Endothelial cell of umbilical vein (primary cell): ENCODE results near the gene L3MBTL4. TPM values are rescaled to one million over a fixed set of nuclear protein-coding genes. Genes with fewer than 3 reads are reported as not detected.

Experiments used
- BruUV-seq: library from RNA; stranded (reverse); fragments of 400-500 nt; replicated peaks from 2 replicates; lab custom pipeline; 2021; lab: Mats Ljungman, UMichigan
- CTCF ChIA-PET: fragments of 300-600, 350-600 bp; sonication (Branson Sonifier 250); formaldehyde crosslinking; loops from one replicate; lab custom pipeline; 2021; ENCODE audit warnings: antibody characterized with exemption, inconsistent platforms; lab: Charles Lee
- POLR2A ChIA-PET: fragments of 300-600, 350-600 bp; sonication (Branson Sonifier 250); formaldehyde crosslinking; loops from one replicate; lab custom pipeline; 2021; ENCODE audit warnings: antibody characterized with exemption, inconsistent platforms; lab: Charles Lee
- DNase-seq: peaks from one replicate; pipeline ENCODE4 v3.0.0-alpha.2; 2011; ENCODE audit warnings: low read depth, low spot score
- FAIRE-seq: peaks from 2 replicates; lab custom pipeline; 2011; peaks lifted over from hg19 to GRCh38; lab: Jason Lieb, UNC
- H2AFZ ChIP-seq: 2 replicates; pipeline ENCODE4 v1.6.0; 2012; ENCODE audit warnings: low read depth, low read length, control low read depth, inconsistent platforms
- H3K27ac ChIP-seq: 2 replicates; pipeline ENCODE4 v1.5.1; 2011; ENCODE audit warnings: low read depth, mild to moderate bottlenecking, control low read depth, low read length, moderate library complexity; ENCODE audit not compliant: insufficient read depth
- H3K27me3 ChIP-seq, 2 experiments: 2 replicates each; pipeline versions ENCODE4 v1.6.0 to v1.6.1; 2011; ENCODE audit warnings: low read length in 2 of 2, mixed read lengths in 1 of 2; ENCODE audit not compliant: control insufficient read depth in 2 of 2, insufficient read depth in 2 of 2
- H3K36me3 ChIP-seq, 2 experiments: 2 replicates in 1 of 2; 3 replicates in 1 of 2; pipeline ENCODE4 v1.5.1; 2011; ENCODE audit warnings: low read length in 2 of 2, mild to moderate bottlenecking in 1 of 2, moderate library complexity in 1 of 2; ENCODE audit not compliant: control insufficient read depth in 2 of 2, insufficient read depth in 2 of 2; ENCODE audit errors: extremely low read depth in 1 of 2
- H3K4me1 ChIP-seq: 3 replicates; pipeline ENCODE4 v1.5.1; 2011; ENCODE audit warnings: mild to moderate bottlenecking, low read length; ENCODE audit not compliant: control insufficient read depth, insufficient read depth; ENCODE audit errors: extremely low read depth
- H3K4me2 ChIP-seq: 2 replicates; pipeline ENCODE4 v1.6.1; 2011; ENCODE audit warnings: low read length, control low read depth, mixed read lengths; ENCODE audit not compliant: insufficient read depth
- H3K4me3 ChIP-seq, 3 experiments: fragments of 200-600 bp in 1 of 3; sonication (generic), shearing (Covaris generic) in 1 of 3; replicated peaks in 1 of 3; 2 replicates each; pipeline ENCODE4 v1.5.1; 2011 to 2016; ENCODE audit warnings: control low read depth in 3 of 3, low read length in 3 of 3, mild to moderate bottlenecking in 2 of 3, inconsistent platforms in 1 of 3, low read depth in 1 of 3, moderate library complexity in 1 of 3; ENCODE audit not compliant: insufficient read depth in 1 of 3
- H3K79me2 ChIP-seq: 2 replicates; pipeline ENCODE4 v1.6.0; 2012; ENCODE audit warnings: low read length, inconsistent platforms; ENCODE audit not compliant: control insufficient read depth, insufficient read depth
- H3K9ac ChIP-seq: replicated peaks from 2 replicates; pipeline ENCODE3; 2011; ENCODE audit warnings: low read length, control low read depth; ENCODE audit not compliant: insufficient read depth; ENCODE audit errors: extremely low read depth
- H3K9me1 ChIP-seq: replicated peaks from 3 replicates; pipeline ENCODE4 v1.6.0; 2011; ENCODE audit warnings: mild to moderate bottlenecking, low read length; ENCODE audit not compliant: control insufficient read depth, insufficient read depth; ENCODE audit errors: extremely low read depth
- H3K9me3 ChIP-seq: replicated peaks from 2 replicates; pipeline ENCODE4 v1.5.1; 2012; ENCODE audit warnings: low read length, inconsistent platforms; ENCODE audit not compliant: control insufficient read depth, insufficient read depth
- H4K20me1 ChIP-seq: replicated peaks from 2 replicates; pipeline ENCODE3; 2011; ENCODE audit warnings: mild to moderate bottlenecking, low read length; ENCODE audit not compliant: control insufficient read depth, insufficient read depth; ENCODE audit errors: extremely low read depth
- EZH2 ChIP-seq: IDR thresholded peaks from 2 replicates; pipeline ENCODE4 v1.6.1; 2012; ENCODE audit warnings: borderline replicate concordance, low read depth, mild to moderate bottlenecking, moderate library complexity, low read length, inconsistent platforms; ENCODE audit not compliant: severe bottlenecking
- FOS ChIP-seq: IDR thresholded peaks from 2 replicates; pipeline ENCODE4 v1.6.1; 2011; ENCODE audit warnings: mild to moderate bottlenecking, low read length, moderate library complexity, borderline replicate concordance; ENCODE audit not compliant: insufficient read depth
- GATA2 ChIP-seq: IDR thresholded peaks from 2 replicates; pipeline ENCODE4 v1.7.0; 2011; ENCODE audit warnings: low read depth, mild to moderate bottlenecking, moderate library complexity, mixed read lengths, low read length; ENCODE audit not compliant: insufficient read length, insufficient read depth
- JUN ChIP-seq: IDR thresholded peaks from 2 replicates; pipeline ENCODE4 v1.6.1; 2011; ENCODE audit warnings: borderline replicate concordance, low read depth; ENCODE audit not compliant: insufficient read length, insufficient read depth
- MYC ChIP-seq: IDR thresholded peaks from one replicate; pipeline ENCODE4 v1.6.1; 2011; ENCODE audit warnings: mild to moderate bottlenecking, low read depth, low read length
- POLR2A ChIP-seq: IDR thresholded peaks from 2 replicates; pipeline ENCODE4 v1.6.1; 2012; ENCODE audit warnings: low read depth, mild to moderate bottlenecking, control low read depth, low read length
- POLR2AphosphoS5 ChIP-seq: IDR thresholded peaks from 2 replicates; pipeline ENCODE4 v1.6.1; 2012; ENCODE audit warnings: low read depth, mild to moderate bottlenecking, control low read depth, low read length, moderate library complexity; ENCODE audit not compliant: insufficient read depth
- dilution Hi-C: fragments of 300-500 bp; cut with MboI; formaldehyde crosslinking; loops from one replicate; pipeline ENCODE4 v1.15.0; 2019; ENCODE audit warnings: low sequenced_read_pairs; ENCODE audit not compliant: extremely low pct_ligation_motif_present
- intact Hi-C: fragments of 100-400 bp; cut with micrococcal nuclease; formaldehyde crosslinking; loops from one replicate; pipeline ENCODE4 v1.10.0; 2022
- polyA plus RNA-seq, 4 experiments: library from polyadenylated mRNA; depleted of rRNA in 3 of 4; stranded (reverse) in 3 of 4; unstranded in 1 of 4; fragments of >200 nt; gene quantifications; 2 replicates each; pipeline versions ENCODE4 v1.2.1 to v1.2.3, GENCODE V29; 2011 to 2012; ENCODE audit warnings: missing spikeins in 1 of 4
- total RNA-seq: library from RNA; stranded (reverse); gene quantifications from 2 replicates; pipeline ENCODE4 v1.2.3, GENCODE V29; 2021
- TF ChIP-seq, protein P1 (sequence below): IDR thresholded peaks from 2 replicates; pipeline ENCODE4 v1.6.1; 2011; ENCODE audit not compliant: insufficient read depth, insufficient read length
- TF ChIP-seq, protein P2 (sequence below), 2 donors: IDR thresholded peaks; 1 replicate in 1 of 2; 2 replicates in 1 of 2; pipeline ENCODE4 v1.5.1; 2011; ENCODE audit warnings: low read length in 2 of 2, mild to moderate bottlenecking in 2 of 2, moderate library complexity in 2 of 2, control low read depth in 1 of 2, inconsistent platforms in 1 of 2, low read depth in 1 of 2; ENCODE audit not compliant: insufficient read depth in 1 of 2; ENCODE audit errors: extremely low read depth in 1 of 2

L3MBTL4 gene
- total and polyA plus RNA-seq, 2 donors (not counting 3 experiments of a cell fraction or from before 2014, with no cell fraction given): 0.80 TPM; not detected in 1

DNA sequence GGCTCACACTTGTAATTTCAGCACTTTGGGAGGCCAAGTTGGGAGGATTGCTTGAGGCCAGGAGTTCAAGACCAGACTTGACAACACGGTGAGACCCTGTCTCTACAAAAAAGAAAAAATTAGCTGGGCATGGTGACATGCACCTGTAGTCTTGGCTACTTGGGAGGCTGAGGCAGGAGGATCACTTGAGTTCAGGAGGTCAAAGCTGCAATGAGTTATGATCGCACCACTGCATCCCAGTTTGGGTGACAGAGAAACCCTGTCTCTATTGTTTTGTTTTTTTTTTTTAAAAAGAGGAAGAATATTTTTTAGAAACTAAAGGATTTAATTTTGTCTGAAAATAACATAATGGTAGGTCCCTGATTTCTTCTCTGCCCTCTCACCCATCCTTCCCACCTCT, 440.0 kb downstream of the L3MBTL4 start:
- H3K4me1 ChIP-seq: no peaks in the 10 kb centered on the region
- FAIRE-seq: no peak
- no peak overlapping the region for H3K4me3 ChIP-seq
- no peaks in the 10 kb centered on the region for H3K9me3 ChIP-seq
- intact Hi-C loops: no loop called here
- H2AFZ ChIP-seq: no peak overlapping the region
- H3K9ac ChIP-seq: no peak overlapping the region
- H3K4me2 ChIP-seq: no peak overlapping the region
- no peak overlapping the region for H3K27ac ChIP-seq
- CTCF ChIA-PET: no interaction called here
- DNase-seq: no peak
- H3K9me1 ChIP-seq: no peaks in the 10 kb centered on the region
- H3K36me3 ChIP-seq: no peaks in the 10 kb centered on the region
- no peaks in the 10 kb centered on the region for H3K79me2 ChIP-seq
- TF ChIP-seq GATA2: no peak
- TF ChIP-seq MYC: no peak
- TF ChIP-seq POLR2A: no peak
- TF ChIP-seq EZH2: no peak
- TF ChIP-seq FOS: no peak
- TF ChIP-seq JUN: no peak
- TF ChIP-seq, protein P1, sequence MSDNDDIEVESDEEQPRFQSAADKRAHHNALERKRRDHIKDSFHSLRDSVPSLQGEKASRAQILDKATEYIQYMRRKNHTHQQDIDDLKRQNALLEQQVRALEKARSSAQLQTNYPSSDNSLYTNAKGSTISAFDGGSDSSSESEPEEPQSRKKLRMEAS: no peak
- TF ChIP-seq POLR2AphosphoS5: no peak
- TF ChIP-seq, protein P2, sequence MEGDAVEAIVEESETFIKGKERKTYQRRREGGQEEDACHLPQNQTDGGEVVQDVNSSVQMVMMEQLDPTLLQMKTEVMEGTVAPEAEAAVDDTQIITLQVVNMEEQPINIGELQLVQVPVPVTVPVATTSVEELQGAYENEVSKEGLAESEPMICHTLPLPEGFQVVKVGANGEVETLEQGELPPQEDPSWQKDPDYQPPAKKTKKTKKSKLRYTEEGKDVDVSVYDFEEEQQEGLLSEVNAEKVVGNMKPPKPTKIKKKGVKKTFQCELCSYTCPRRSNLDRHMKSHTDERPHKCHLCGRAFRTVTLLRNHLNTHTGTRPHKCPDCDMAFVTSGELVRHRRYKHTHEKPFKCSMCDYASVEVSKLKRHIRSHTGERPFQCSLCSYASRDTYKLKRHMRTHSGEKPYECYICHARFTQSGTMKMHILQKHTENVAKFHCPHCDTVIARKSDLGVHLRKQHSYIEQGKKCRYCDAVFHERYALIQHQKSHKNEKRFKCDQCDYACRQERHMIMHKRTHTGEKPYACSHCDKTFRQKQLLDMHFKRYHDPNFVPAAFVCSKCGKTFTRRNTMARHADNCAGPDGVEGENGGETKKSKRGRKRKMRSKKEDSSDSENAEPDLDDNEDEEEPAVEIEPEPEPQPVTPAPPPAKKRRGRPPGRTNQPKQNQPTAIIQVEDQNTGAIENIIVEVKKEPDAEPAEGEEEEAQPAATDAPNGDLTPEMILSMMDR (IDR thresholded peaks at IDR 0.05; ENCODE audit: extremely low read depth in 1 of 2, insufficient read depth in 1 of 2, low read depth in 1 of 2, low read length in 2 of 2): no peak
- no peaks in the 10 kb centered on the region for H4K20me1 ChIP-seq
- dilution Hi-C loops: no loop called here
- BruUV-seq: no TSS peak
- no peaks in the 10 kb centered on the region for H3K27me3 ChIP-seq
- POLR2A ChIA-PET: no interaction called here
